H9 (cell line): ENCODE measurements around the gene HOXC12. TPM values are rescaled to one million over a fixed set of nuclear protein-coding genes. Genes with fewer than 3 reads are reported as not detected.

Source experiments
- DNase-seq: peaks from one replicate; pipeline ENCODE4 v3.0.0-alpha.2; 2017
- H2AFZ ChIP-seq: one replicate; pipeline ENCODE4 v1.6.1; 2013; ENCODE audit warnings: mild to moderate bottlenecking, low read length, control low read depth, moderate library complexity
- H2AK5ac ChIP-seq: 2 replicates; pipeline ENCODE4 v1.6.1; 2013; ENCODE audit warnings: low read length, control low read depth, mixed read lengths; ENCODE audit not compliant: insufficient read length
- H2BK120ac ChIP-seq: one replicate; pipeline ENCODE4 v1.6.1; 2013; ENCODE audit warnings: low read depth, mild to moderate bottlenecking, low read length, control low read depth, inconsistent platforms; ENCODE audit not compliant: poor library complexity, severe bottlenecking
- H2BK12ac ChIP-seq: 2 replicates; pipeline ENCODE4 v1.6.1; 2013; ENCODE audit warnings: low read length, control low read depth, mixed read lengths, low read depth; ENCODE audit not compliant: insufficient read length
- H2BK15ac ChIP-seq: 2 replicates; pipeline ENCODE4 v1.6.1; 2013; ENCODE audit warnings: low read depth, low read length, control low read depth
- H2BK20ac ChIP-seq: one replicate; pipeline ENCODE4 v1.6.1; 2013; ENCODE audit warnings: low read depth, mild to moderate bottlenecking, low read length, control low read depth, inconsistent platforms; ENCODE audit not compliant: poor library complexity, severe bottlenecking
- H2BK5ac ChIP-seq: 2 replicates; pipeline ENCODE4 v1.6.1; 2013; ENCODE audit warnings: low read length, control low read depth, mixed read lengths; ENCODE audit not compliant: insufficient read length
- H3K14ac ChIP-seq: 2 replicates; pipeline ENCODE4 v1.6.1; 2013; ENCODE audit warnings: low read length, control low read depth; ENCODE audit not compliant: insufficient read depth
- H3K18ac ChIP-seq: 2 replicates; pipeline ENCODE4 v1.6.1; 2013; ENCODE audit warnings: low read depth, mild to moderate bottlenecking, mixed read lengths, low read length, control low read depth; ENCODE audit not compliant: insufficient read length
- H3K23ac ChIP-seq: 2 replicates; pipeline ENCODE4 v1.6.1; 2013; ENCODE audit warnings: low read length, control low read depth, mixed read lengths, low read depth; ENCODE audit not compliant: insufficient read length
- H3K23me2 ChIP-seq: 2 replicates; pipeline ENCODE4 v1.6.1; 2013; ENCODE audit warnings: low read depth, mild to moderate bottlenecking, mixed read lengths, low read length, control low read depth; ENCODE audit not compliant: insufficient read length, poor library complexity, severe bottlenecking
- H3K27ac ChIP-seq: 2 replicates; pipeline ENCODE4 v1.5.1; 2013; ENCODE audit warnings: low read length, control low read depth, mixed read lengths, low read depth; ENCODE audit not compliant: insufficient read length
- H3K27me3 ChIP-seq: 2 replicates; pipeline ENCODE4 v1.6.1; 2013; ENCODE audit warnings: low read length, control low read depth, inconsistent platforms; ENCODE audit not compliant: insufficient read depth
- H3K4ac ChIP-seq: 2 replicates; pipeline ENCODE4 v1.6.1; 2013; ENCODE audit warnings: low read depth, mild to moderate bottlenecking, control low read depth, inconsistent platforms, low read length, moderate library complexity
- H3K4me1 ChIP-seq: 2 replicates; pipeline ENCODE4 v1.6.1; 2013; ENCODE audit warnings: low read length, control low read depth, inconsistent platforms; ENCODE audit not compliant: insufficient read depth
- H3K4me2 ChIP-seq: 2 replicates; pipeline ENCODE4 v1.6.1; 2013; ENCODE audit warnings: low read length, control low read depth, mixed read lengths; ENCODE audit not compliant: insufficient read length, insufficient read depth
- H3K56ac ChIP-seq: 2 replicates; pipeline ENCODE4 v1.6.1; 2013; ENCODE audit warnings: low read depth, mild to moderate bottlenecking, mixed read lengths, low read length, control low read depth; ENCODE audit not compliant: insufficient read length
- H3K79me1 ChIP-seq: 2 replicates; pipeline ENCODE4 v1.6.1; 2013; ENCODE audit warnings: low read depth, mild to moderate bottlenecking, moderate library complexity, low read length, control low read depth, inconsistent platforms; ENCODE audit not compliant: insufficient read depth, poor library complexity, severe bottlenecking
- H3K79me2 ChIP-seq: 2 replicates; pipeline ENCODE4 v1.6.1; 2013; ENCODE audit warnings: low read length, control low read depth, inconsistent platforms; ENCODE audit not compliant: insufficient read depth
- H3K9ac ChIP-seq: 2 replicates; pipeline ENCODE4 v1.6.1; 2013; ENCODE audit warnings: low read length, control low read depth, mixed read lengths; ENCODE audit not compliant: insufficient read length; ENCODE audit errors: extremely low read depth
- H3K9me3 ChIP-seq: one replicate; pipeline ENCODE4 v1.6.1; 2013; ENCODE audit warnings: low read depth, low read length, inconsistent platforms; ENCODE audit not compliant: control insufficient read depth
- H3T11ph ChIP-seq: one replicate; pipeline ENCODE4 v1.6.1; 2013; ENCODE audit warnings: mild to moderate bottlenecking, low read length, control low read depth, inconsistent platforms
- H4K20me1 ChIP-seq: one replicate; pipeline ENCODE4 v1.6.1; 2013; ENCODE audit not compliant: control insufficient read depth, insufficient read length, insufficient read depth
- H4K5ac ChIP-seq: 2 replicates; pipeline ENCODE4 v1.6.1; 2013; ENCODE audit warnings: low read depth, mild to moderate bottlenecking, mixed read lengths, low read length, control low read depth; ENCODE audit not compliant: insufficient read length
- H4K8ac ChIP-seq: replicated peaks from 2 replicates; pipeline ENCODE4 v1.6.1; 2013; ENCODE audit warnings: low read length, control low read depth, mixed read lengths, low read depth; ENCODE audit not compliant: insufficient read length
- H4K91ac ChIP-seq: 2 replicates; pipeline ENCODE4 v1.6.1; 2013; ENCODE audit warnings: low read depth, mild to moderate bottlenecking, moderate library complexity, mixed read lengths, low read length, control low read depth; ENCODE audit not compliant: insufficient read length
- H3K27ac Mint-ChIP-seq, 3 experiments: 2 replicates in 2 of 3; 3 replicates in 1 of 3; pipeline ENCODE4 v1.8.0; 2020 to 2021; ENCODE audit warnings: mixed read lengths in 3 of 3, mild to moderate bottlenecking in 1 of 3, moderate library complexity in 1 of 3
- H3K27me3 Mint-ChIP-seq: 2 replicates; pipeline ENCODE4 v1.8.0; 2021; ENCODE audit warnings: low read depth, mild to moderate bottlenecking, moderate library complexity, mixed read lengths
- H3K36me3 Mint-ChIP-seq, 3 experiments: 2 replicates in 2 of 3; 3 replicates in 1 of 3; pipeline ENCODE4 v1.8.0; 2020 to 2021; ENCODE audit warnings: low read depth in 3 of 3, mixed read lengths in 3 of 3; ENCODE audit not compliant: insufficient read depth in 1 of 3
- H3K4me1 Mint-ChIP-seq, 2 experiments: 2 replicates each; pipeline ENCODE4 v1.8.0; 2020; ENCODE audit warnings: mixed read lengths in 2 of 2
- H3K4me3 Mint-ChIP-seq, 2 experiments: 2 replicates in 1 of 2; 3 replicates in 1 of 2; pipeline ENCODE4 v1.8.0; 2020 to 2021; ENCODE audit warnings: mild to moderate bottlenecking in 2 of 2, mixed read lengths in 2 of 2, moderate library complexity in 1 of 2
- H3K9me3 Mint-ChIP-seq, 2 experiments: 2 replicates in 1 of 2; 3 replicates in 1 of 2; pipeline ENCODE4 v1.8.0; 2020; ENCODE audit warnings: mild to moderate bottlenecking in 2 of 2, mixed read lengths in 2 of 2, moderate library complexity in 1 of 2
- CTCF ChIP-seq: fragments of 200-600 bp; sonication (generic); conservative IDR thresholded peaks from 3 replicates; pipeline ENCODE4 v1.8.0; 2021; ENCODE audit warnings: antibody characterized with exemption, mild to moderate bottlenecking
- whole genome bisulfite sequencing: extraction: QIAGEN DNeasy Blood & Tissue Kit; methylation state at CpG from one replicate; pipeline ENCODE4 v1.1.7; 2013; ENCODE audit warnings: missing lambda C conversion rate, low lambda C conversion rate, mixed read lengths; ENCODE audit not compliant: insufficient read length; ENCODE audit errors: extremely low coverage; 5-methylcytosine and 5-hydroxymethylcytosine counted together
- total RNA-seq: library from RNA; stranded (reverse); gene quantifications from 2 replicates; pipeline ENCODE4 v1.2.1, GENCODE V29; 2021

The HOXC12 gene
- total RNA-seq, 1 experiment from 2014 or later: not detected

GRCh38 chr12:53995378-53996239 lies 40.9 kb downstream of the HOXC12 start:
- no peak overlapping the region for H3K9ac ChIP-seq
- no peak overlapping the region for H3K23ac ChIP-seq
- H2BK15ac ChIP-seq: no peak overlapping the region
- no peak overlapping the region for H3K18ac ChIP-seq
- no peak overlapping the region for H4K8ac ChIP-seq
- H2AFZ ChIP-seq: no peak overlapping the region
- peaks cover 99% of the 10 kb centered on the region for H3K27me3 ChIP-seq
- H3K23me2 ChIP-seq: no peaks in the 10 kb centered on the region
- no peaks in the 10 kb centered on the region for H3K4me1 ChIP-seq
- no peak overlapping the region for H2BK20ac ChIP-seq
- no peak for TF ChIP-seq CTCF
- no peak overlapping the region for H3K14ac ChIP-seq
- no peaks in the 10 kb centered on the region for H4K20me1 ChIP-seq
- Mint-ChIP-seq H3K27ac (peak overlapping the region in 1 of 3 experiments; percentile 59; a peak in 2 of 7 replicates), H3K9me3 (peaks cover 0 to 3% of the 10 kb centered on the region in 2 experiments; a peak in 2 of 5 replicates), H3K36me3 (no peaks in the 10 kb centered on the region), H3K27me3 (peaks cover 100% of the 10 kb centered on the region), H3K4me1 (peaks cover 7 to 34% of the 10 kb centered on the region in 2 experiments), H3K4me3 (peak overlapping the region in 1 of 2 experiments; percentile 73; a peak in 3 of 5 replicates)
- no peak overlapping the region for H2BK12ac ChIP-seq
- H4K5ac ChIP-seq: no peak overlapping the region
- no peak overlapping the region for H3K56ac ChIP-seq
- H2AK5ac ChIP-seq: no peak overlapping the region
- DNase-seq: peak; percentile 87
- H2BK5ac ChIP-seq: no peak overlapping the region
- no peaks in the 10 kb centered on the region for H3K79me1 ChIP-seq
- H3K4ac ChIP-seq: no peak overlapping the region
- H2BK120ac ChIP-seq: no peak overlapping the region
- WGBS: no CpG with 5 or more reads among the region's 48 CpGs
- H3K9me3 ChIP-seq: no peaks in the 10 kb centered on the region
- H3K4me2 ChIP-seq: peak overlapping the region; percentile 41
- H3K79me2 ChIP-seq: no peaks in the 10 kb centered on the region
- no peak overlapping the region for H4K91ac ChIP-seq
- no peak overlapping the region for H3K27ac ChIP-seq
- no peak overlapping the region for H3T11ph ChIP-seq
